Measurements from ENCODE around the gene SCAMP1. TPM values are rescaled to one million over a fixed set of nuclear protein-coding genes. Genes with fewer than 3 reads are reported as not detected.

The SCAMP1 gene, protein sequence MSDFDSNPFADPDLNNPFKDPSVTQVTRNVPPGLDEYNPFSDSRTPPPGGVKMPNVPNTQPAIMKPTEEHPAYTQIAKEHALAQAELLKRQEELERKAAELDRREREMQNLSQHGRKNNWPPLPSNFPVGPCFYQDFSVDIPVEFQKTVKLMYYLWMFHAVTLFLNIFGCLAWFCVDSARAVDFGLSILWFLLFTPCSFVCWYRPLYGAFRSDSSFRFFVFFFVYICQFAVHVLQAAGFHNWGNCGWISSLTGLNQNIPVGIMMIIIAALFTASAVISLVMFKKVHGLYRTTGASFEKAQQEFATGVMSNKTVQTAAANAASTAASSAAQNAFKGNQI
- 1 to 10 TPM; 6.1 to 8.4 (median 7.5) TPM for polyA plus RNA-seq

DNA sequence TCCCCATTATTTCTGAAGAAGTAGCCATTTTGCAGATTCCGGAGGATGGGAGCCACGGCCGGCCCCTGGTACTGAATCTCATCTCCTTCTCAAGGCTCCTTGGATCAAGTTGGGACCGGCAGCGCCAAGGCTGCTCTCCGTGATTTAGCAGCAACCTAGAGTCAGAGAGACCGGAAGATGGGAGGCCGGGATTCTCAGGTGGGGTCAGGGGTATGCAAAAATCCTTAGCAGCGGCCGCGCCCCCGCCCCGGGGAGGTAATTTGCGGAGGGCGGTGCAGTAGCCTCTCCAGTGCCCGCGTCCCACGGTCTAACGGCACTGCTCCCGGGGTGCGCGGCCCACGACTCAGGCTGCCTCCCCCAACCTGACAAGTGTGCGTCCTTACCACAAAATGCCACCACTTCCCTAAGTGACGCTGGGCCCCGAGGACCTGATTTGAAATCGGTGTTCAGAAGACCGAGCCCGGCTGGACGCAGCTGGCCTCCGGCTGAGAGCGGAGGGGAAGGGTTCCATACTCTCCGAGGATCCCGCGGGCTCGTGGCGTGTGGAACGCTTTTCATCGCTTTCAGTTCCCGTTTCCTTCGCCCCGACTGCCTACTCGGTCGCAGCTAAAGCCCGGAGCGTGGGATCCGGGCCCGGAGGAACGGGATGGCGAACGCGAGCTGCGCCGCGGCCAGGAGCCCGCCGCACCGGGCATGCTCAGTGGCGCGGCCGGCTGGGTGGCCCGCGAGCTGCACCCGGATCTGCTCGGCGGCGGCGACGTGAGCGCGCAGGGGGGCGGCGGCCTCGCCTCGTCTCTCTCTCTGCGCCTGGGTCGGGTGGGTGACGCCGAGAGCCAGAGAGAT, at the start of gene SCAMP1:
SCAMP1 (plus strand) TSS at position 787 of the 843 bp plus-strand sequence; CDS start at position 842, 55 bp downstream.
- peak within 1 kb of the TSS; percentile 84 for H3K27ac ChIP-seq (ENCODE audit: low read depth, low read length)
- WGBS, 3 donors: 0% methylated on average over 73 to 79 of the region's 79 CpGs

DNA sequence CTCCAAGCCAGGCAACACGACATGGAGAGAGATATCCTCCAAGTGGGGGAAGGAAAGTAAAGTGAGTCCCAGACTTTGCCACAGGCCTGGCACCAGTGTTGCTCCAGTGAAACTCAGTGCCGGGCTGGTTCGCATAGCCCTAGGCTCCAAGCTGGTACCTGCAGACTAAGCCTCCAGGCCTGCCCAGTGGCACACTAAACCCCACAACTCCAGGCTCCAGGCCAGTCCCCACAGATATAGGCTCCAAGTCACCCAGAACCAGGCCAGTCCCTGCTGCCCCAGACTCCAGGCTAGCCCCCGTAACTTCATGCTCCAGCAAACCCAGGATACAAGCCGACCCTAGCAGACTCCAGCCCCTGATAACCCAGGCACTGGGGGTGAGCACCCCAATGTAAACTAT, 42.9 kb upstream of the SCAMP1 start:
- 85 to 94% (median 89%) methylated on average over 5 of the region's 5 CpGs for WGBS, 3 donors

DNA sequence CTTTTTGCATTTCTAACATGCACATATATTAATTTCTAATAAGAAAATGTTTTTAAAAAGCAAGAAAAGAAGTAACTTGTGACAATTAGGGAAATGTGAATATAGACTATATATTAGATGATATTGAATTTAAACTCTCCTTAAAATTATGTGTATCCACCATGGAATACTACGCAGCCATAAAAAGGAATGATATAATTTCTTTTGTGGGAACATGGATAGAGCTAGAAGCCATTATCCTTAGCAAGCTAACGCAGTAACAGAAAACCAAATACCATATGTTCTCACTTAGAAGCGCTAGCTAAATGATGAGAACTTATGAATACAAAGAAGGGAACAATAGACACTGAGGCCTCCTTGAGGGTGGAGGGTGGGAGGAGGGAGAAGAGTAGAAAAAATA, 42.1 kb upstream of the SCAMP1 start:
- WGBS, 3 donors: 95 to 97% (median 96%) methylated on average over 3 of the region's 3 CpGs
- no peak overlapping the region for H3K27ac ChIP-seq (ENCODE audit: low read depth, low read length)

More for the DNA sequence above, 42.9 kb upstream of the SCAMP1 start:
- H3K27ac ChIP-seq (ENCODE audit: low read depth, low read length): no peak overlapping the region

DNA sequence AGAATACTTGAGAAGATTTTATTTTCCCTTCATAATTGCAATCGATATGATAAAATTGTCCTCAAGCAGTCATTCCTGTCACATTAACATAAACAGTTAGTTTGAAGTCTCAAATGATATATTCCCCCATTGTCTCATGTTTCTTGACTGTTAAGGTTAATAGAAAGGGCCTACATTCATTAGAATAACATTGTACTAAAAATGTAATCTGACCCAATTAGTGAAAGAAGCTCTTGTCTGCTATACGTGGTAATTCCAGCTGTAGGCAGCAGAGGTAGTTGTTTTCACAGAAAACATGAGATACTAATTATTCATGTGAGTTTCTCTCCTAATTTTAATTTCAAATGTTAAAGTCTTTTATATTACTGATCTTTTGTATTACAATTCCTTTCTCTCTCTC, 40.0 kb upstream of the SCAMP1 start:
- H3K27ac ChIP-seq (ENCODE audit: low read depth, low read length): no peak overlapping the region
- WGBS, 3 donors: 40 to 48% (median 46%) methylated on average over 2 of the region's 2 CpGs

GRCh38 chr5:78323241-78323640, 37.2 kb upstream of the SCAMP1 start:
- H3K27ac ChIP-seq (ENCODE audit: low read depth, low read length): no peak overlapping the region

- WGBS, 3 donors: 94 to 97% (median 95%) methylated on average over 3 of the region's 3 CpGs
- no peak overlapping the region for H3K27ac ChIP-seq (ENCODE audit: low read depth, low read length)
These were observed 33.5 kb upstream of the SCAMP1 start for GRCh38 chr5:78326930-78327329.

DNA sequence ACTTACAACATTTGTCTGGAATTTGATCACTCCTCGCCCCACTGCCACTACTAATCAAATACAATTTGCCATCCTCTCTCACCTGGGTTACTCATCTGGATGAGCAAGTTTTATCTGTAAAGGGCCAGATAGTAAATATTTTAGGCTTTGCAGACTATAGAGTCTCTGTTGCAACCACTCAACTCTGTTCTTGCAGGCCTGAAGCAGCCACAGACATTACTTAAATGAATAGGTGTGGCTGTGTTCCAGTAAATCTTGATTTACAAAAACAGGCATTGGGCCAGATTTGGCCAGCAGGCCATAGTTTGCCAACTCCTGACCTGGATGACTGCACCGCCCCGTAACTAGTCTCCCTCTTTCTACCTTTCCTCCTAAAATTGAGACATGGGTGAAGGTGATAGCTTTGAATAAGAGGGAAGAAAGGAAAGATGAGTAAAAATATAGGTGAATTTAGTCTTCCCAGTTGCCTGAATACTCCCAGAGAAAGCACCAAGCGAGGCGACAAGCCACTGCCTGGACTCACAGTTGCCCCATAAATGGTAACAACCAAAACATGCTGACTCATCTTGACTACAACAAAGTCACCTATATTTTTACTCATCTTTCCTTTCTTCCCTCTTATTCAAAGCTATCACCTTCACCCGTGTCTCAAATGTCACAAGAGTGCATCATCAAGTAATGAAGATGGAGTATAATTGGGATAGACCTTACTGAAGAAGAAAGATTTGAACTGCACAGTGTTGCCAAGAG, 32.5 kb upstream of the SCAMP1 start:
- H3K27ac ChIP-seq (ENCODE audit: low read depth, low read length): no peak overlapping the region
- WGBS, 3 donors: 70 to 92% (median 85%) methylated on average over 6 of the region's 6 CpGs

DNA sequence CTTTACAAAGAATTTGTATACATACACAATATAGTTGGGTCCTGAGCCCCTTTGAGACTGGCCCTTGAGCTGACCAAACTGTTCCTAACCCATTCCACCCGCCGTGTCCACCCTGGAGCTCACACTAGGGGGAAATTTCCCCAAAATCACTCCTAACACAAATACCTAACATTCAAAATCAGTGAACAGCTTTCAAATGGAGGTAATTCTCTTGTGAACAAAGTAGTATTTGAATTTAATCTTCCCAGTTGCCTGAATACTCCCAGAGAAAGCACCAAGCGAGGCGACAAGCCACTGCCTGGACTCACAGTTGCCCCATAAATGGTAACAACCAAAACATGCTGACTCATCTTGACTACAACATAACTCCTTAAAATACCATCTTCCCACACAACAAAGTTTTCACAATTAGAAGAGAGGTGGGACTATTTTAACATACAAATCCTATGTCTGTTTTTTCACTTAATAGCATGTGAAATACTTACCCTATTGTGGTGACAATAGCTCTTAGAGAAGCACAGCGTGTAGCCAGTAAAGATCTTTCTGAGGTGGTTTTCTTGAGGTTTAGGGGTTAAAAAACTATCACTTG, 31.7 kb upstream of the SCAMP1 start:
- H3K27ac ChIP-seq (ENCODE audit: low read depth, low read length): no peak overlapping the region
- 83 to 93% (median 92%) methylated on average over 5 of the region's 5 CpGs for WGBS, 3 donors

DNA sequence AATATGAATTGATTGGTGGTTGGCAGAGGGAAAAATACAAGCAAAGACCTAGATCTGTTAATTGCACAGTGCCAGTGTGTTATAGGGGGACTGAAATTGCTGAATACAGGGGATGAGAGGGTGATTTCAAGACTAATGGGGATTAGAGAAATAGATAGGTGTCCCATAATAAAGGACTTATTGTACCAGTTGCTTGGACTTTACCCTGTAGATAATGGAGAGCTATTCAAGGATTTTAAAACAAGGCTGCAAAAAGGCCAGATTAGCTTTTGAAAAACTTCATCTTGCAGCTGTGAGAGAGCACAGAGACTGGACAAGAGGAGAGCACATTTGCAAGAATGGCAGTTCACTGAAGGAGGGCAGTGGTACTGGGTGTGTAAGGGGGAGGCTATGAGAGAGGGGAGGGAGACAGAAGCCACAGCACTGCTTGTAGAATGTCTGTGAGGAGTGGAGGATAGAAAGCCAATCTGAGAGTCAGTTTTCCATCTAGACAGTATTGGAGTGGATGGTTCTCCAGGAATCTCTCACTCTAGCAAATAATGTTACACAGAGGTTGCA, 28.8 kb upstream of the SCAMP1 start:
- H3K27ac ChIP-seq (ENCODE audit: low read depth, low read length): no peak overlapping the region

DNA sequence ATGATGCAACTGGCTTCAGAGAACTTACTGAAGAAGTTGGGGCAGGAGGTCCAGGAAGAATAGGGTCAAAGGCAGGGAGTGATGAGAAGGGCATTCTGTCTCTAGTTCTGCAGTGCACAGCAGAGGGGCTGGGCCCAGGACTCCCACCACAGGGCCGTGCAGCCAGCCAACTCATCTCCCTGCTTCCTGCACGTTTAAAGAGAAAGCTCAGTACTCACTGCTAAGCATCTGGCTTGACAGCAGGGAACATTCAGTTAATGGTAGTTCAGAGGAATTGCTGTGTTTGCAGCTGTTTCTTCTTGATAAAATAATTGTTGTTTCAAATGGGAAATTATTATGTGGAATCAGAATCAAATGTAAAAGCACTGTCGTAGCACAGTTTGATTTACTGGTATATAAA, 25.6 kb upstream of the SCAMP1 start:
- 47 to 56% (median 56%) methylated on average over 3 of the region's 3 CpGs for WGBS, 3 donors
- H3K27ac ChIP-seq (ENCODE audit: low read depth, low read length): no peak overlapping the region

GRCh38 chr5:78335976-78336375, 24.4 kb upstream of the SCAMP1 start:
- WGBS, 3 donors: 61 to 76% (median 72%) methylated on average over 2 of the region's 2 CpGs
- no peak overlapping the region for H3K27ac ChIP-seq (ENCODE audit: low read depth, low read length)

DNA sequence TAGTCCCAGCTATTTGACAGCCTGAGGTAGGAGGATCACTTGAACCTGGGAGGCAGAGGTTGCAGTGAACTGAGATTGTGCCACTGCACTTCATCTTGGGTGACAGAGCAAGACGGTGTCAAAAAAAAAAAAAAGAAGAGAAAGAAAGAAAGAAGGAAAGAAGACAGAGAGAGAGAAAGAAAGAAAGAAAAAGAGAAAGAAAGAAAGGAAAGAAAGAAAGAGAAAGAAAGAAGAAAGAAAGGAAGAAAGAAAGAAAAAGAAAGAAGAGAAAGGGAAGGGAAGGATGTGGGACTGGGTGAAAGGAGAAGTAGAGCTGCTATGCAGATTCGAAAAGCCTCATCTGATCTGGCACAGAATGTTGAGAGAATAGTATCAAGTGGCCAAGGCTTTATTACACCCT, 23.7 kb upstream of the SCAMP1 start:
- 80 to 92% (median 90%) methylated on average over 2 of the region's 2 CpGs for WGBS, 3 donors
- H3K27ac ChIP-seq (ENCODE audit: low read depth, low read length): no peak overlapping the region

DNA sequence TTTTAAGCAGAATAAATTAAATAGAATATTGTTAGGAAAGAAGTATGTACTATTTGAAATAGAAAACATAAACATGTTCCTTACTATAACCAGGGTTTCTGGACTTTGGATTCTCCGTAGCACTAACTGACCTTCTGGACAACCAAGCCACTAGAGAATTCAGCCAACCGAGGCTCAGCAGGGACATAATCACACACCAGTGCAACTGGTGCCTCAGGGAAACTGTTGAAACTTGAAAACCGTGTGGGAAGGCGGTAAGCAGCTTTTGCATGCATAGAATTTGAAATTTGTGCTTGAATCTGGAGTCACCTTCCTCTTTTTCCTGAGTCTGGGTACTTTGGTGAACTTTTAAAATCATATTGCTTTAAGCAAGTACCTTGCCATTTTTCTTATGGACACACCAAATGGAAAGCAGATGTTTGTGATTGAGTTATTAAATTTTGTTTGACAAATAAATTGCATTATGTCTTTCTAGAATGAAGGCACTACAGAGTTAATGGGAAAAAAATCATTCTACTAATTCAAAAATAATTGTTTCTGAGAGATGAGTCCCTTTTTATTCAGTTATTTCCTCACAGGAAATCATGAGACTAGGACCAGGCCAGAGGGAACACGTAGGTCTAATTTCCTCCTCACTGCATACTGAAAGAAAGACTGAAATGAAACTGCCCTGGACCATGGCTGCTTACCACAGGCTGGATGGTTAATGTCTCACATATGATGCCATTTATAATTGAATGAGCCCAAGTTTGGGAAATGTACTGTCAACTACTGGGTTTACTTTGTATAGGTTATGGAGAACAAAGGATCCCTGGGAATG, 20.6 kb upstream of the SCAMP1 start:
- no peak overlapping the region for H3K27ac ChIP-seq (ENCODE audit: low read depth, low read length)
- 57 to 86% (median 58%) methylated on average over 5 of the region's 5 CpGs for WGBS, 3 donors

DNA sequence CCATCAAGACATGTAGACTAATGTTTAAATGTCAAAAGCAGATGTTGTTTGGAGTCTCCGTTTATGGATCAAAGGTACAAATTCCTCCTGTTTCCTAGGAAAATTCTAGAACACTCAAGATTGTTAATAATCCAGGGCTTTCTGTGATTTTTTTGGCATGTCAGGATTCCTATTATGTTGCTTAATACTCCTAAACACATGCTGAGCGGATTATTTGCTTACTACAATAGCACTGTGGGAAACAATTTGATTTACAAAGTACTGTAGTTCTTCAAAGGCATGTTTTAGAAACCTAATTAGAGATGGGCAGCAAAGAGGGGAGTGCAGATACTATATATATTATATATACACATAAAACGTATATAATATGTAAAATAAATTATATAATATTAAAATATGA, 19.0 kb upstream of the SCAMP1 start:
- WGBS, 3 donors: 63 to 67% (median 63%) methylated on average over 3 of the region's 3 CpGs
- H3K27ac ChIP-seq (ENCODE audit: low read depth, low read length): no peak overlapping the region

DNA sequence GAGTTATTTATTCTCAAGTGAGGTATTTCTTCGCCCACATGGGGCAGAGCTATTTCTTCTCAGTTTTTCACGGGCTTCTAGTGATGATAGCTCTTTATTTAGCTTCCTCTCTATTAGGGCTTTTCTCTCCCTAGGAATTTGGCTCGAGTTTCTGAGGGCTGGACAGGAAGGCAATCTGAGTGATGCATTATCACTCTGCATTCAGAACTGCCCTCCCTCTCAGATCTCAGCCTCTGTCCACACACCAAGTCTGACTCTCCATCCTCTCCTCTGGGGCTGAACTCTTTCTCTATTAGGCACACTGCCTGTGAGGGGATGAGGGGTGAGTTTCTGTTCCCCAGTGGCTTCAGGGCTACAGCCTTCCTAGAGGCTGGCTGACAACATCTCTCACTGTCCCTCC, 14.9 kb upstream of the SCAMP1 start:
- no peak overlapping the region for H3K27ac ChIP-seq (ENCODE audit: low read depth, low read length)
- 40 to 56% (median 40%) methylated on average over 3 of the region's 3 CpGs for WGBS, 3 donors

- no peak overlapping the region for H3K27ac ChIP-seq (ENCODE audit: low read depth, low read length)
- WGBS, 3 donors: 36 to 59% (median 50%) methylated on average over 4 of the region's 4 CpGs
These were observed 6.9 kb upstream of the SCAMP1 start for GRCh38 chr5:78353520-78353919.

DNA sequence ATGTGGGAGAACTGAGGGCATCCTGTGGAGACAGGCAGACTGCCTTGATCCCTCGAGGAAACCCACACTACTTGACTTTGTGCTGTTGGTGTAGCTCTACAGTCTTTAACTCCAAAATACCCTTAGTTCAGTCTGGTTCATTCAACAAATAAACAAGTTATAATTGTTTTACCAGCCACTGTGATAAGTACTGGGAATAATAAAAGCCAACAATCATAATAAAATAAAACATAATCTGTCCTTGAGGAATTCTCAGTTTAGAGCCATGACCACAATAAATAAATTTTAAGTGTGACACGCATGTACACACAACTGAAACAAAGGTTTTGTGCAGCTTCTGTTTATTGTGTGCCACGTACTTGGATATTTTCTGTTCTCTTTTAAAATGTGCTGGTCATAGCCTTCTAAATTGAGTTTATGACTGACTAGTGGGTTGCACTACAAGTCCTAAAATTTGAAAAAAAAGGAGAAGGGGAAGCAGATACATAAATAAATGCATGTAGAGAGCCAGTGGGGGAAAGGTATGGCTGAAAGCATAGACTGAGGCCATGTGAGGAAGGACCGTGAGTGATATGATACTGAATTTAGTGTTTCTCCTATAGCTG, 6.2 kb upstream of the SCAMP1 start:
- H3K27ac ChIP-seq (ENCODE audit: low read depth, low read length): no peak overlapping the region
- WGBS, 3 donors: 60 to 75% (median 70%) methylated on average over 4 of the region's 4 CpGs

All from adipose tissue (tissue), 3 donors.